HG02981 (cell line): Measurements from ENCODE around the gene COL23A1.

Experiments
- ATAC-seq: cut with Tn5 transposase; IDR thresholded peaks from one replicate; pipeline ENCODE4 v1.9.1; 2021; ENCODE audit warnings: mild to moderate bottlenecking, moderate library complexity; ENCODE audit not compliant: unreplicated experiment

COL23A1 gene

GRCh38 chr5:178413988-178414387, 176.2 kb downstream of the COL23A1 start:
- no peak for ATAC-seq

GRCh38 chr5:178411083-178411482, 179.1 kb downstream of the COL23A1 start:
- no peak for ATAC-seq

GRCh38 chr5:178407646-178408045, 182.5 kb downstream of the COL23A1 start:
- ATAC-seq = no peak

- ATAC-seq = no peak
Observed at GRCh38 chr5:178404987-178405386, 185.2 kb downstream of the COL23A1 start.

GRCh38 chr5:178403956-178404600, 186.1 kb downstream of the COL23A1 start:
- ATAC-seq = no peak

- ATAC-seq = no peak
Observed at GRCh38 chr5:178403351-178403750, 186.8 kb downstream of the COL23A1 start.

- no peak for ATAC-seq
Observed at GRCh38 chr5:178399701-178400095, 190.5 kb downstream of the COL23A1 start.

GRCh38 chr5:178398901-178399700, 191.1 kb downstream of the COL23A1 start:
- ATAC-seq = no peak

GRCh38 chr5:178396796-178397720, 193.1 kb downstream of the COL23A1 start:
- no peak for ATAC-seq

- no peak for ATAC-seq
Observed at GRCh38 chr5:178394074-178394473, 196.1 kb downstream of the COL23A1 start.

GRCh38 chr5:178392931-178393394, 197.2 kb downstream of the COL23A1 start:
- no peak for ATAC-seq

GRCh38 chr5:178392386-178392785, 197.8 kb downstream of the COL23A1 start:
- no peak for ATAC-seq

- ATAC-seq = no peak
Observed at GRCh38 chr5:178391480-178391879, 198.7 kb downstream of the COL23A1 start.

- ATAC-seq = no peak
Observed at GRCh38 chr5:178389796-178390195, 200.4 kb downstream of the COL23A1 start.

- no peak for ATAC-seq
Observed at GRCh38 chr5:178389026-178389729, 201.0 kb downstream of the COL23A1 start.

GRCh38 chr5:178388386-178389025, 201.7 kb downstream of the COL23A1 start:
- no peak for ATAC-seq

GRCh38 chr5:178387856-178388190, 202.4 kb downstream of the COL23A1 start:
- ATAC-seq = no peak

GRCh38 chr5:178387061-178387855, 202.9 kb downstream of the COL23A1 start:
- ATAC-seq = no peak

GRCh38 chr5:178386336-178386931, 203.8 kb downstream of the COL23A1 start:
- ATAC-seq = no peak
